Adrenal gland (tissue), 5 donors: Measurements from ENCODE around the gene SCRN3.

ENCODE experiments used
- POLR2A ChIP-seq, 2 donors: fragments of 450-650 bp; IDR thresholded peaks; one replicate each; pipeline ENCODE4 v1.6.1; 2017; ENCODE audit warnings: antibody characterized with exemption in 2 of 2, mild to moderate bottlenecking in 2 of 2, moderate library complexity in 1 of 2
- TF ChIP-seq, protein P1 (sequence below), 6 experiments: fragments of 450-650 bp in 4 of 6; fragments of 200-600 bp in 2 of 6; sonication (generic) in 1 of 6; IDR thresholded peaks; 1 replicate in 5 of 6; 2 replicates in 1 of 6; pipeline versions ENCODE4 v1.5.1 to v1.8.0; 2016 to 2021; ENCODE audit warnings: antibody characterized with exemption in 6 of 6, mild to moderate bottlenecking in 2 of 6, moderate library complexity in 1 of 6
- donor health status: DM: no; HTN: no; CAD: no.

DNA sequence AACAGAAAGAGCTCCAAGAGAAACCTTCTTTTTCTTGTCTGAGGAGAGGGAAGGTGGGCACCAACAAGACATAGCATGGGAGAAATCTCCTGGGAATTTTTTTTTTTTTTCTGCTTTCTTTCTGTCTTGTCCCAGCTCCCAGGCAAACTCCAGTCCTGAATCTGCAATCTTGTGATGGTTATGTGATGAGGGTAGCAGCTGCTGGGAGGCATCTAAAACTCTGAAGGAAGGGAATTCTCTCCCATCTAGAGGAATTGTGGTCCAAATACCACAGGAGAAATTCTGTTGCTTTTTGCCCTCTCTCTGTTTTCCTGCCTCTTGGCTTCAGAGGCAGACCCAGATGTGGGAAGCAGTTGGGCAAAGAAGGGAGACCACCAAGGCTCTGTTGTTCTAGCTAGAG, 16.7 kb downstream of the SCRN3 start:
- no peak for TF ChIP-seq POLR2A (IDR thresholded peaks at IDR 0.05)
- TF ChIP-seq, protein P1, sequence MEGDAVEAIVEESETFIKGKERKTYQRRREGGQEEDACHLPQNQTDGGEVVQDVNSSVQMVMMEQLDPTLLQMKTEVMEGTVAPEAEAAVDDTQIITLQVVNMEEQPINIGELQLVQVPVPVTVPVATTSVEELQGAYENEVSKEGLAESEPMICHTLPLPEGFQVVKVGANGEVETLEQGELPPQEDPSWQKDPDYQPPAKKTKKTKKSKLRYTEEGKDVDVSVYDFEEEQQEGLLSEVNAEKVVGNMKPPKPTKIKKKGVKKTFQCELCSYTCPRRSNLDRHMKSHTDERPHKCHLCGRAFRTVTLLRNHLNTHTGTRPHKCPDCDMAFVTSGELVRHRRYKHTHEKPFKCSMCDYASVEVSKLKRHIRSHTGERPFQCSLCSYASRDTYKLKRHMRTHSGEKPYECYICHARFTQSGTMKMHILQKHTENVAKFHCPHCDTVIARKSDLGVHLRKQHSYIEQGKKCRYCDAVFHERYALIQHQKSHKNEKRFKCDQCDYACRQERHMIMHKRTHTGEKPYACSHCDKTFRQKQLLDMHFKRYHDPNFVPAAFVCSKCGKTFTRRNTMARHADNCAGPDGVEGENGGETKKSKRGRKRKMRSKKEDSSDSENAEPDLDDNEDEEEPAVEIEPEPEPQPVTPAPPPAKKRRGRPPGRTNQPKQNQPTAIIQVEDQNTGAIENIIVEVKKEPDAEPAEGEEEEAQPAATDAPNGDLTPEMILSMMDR (IDR thresholded peaks at IDR 0.05), result no peak
